Umbilical cord (tissue), 2 donors: ENCODE data around the gene MED8. TPM values are rescaled to one million over a fixed set of nuclear protein-coding genes. Genes with fewer than 3 reads are reported as not detected.
A peak's percentile ranks its signal among the peaks of the same experiment; 100 is the strongest.

Source experiments
- DNase-seq: peaks from one replicate; pipeline ENCODE4 v3.0.0-alpha.2; 2015; ENCODE audit warnings: low spot score
- total RNA-seq: library from RNA; depleted of rRNA; stranded (reverse); fragments of >200 nt; gene quantifications from one replicate; pipeline ENCODE4 v1.2.3, GENCODE V29; 2014; ENCODE audit warnings: low replicate concordance; ENCODE audit not compliant: insufficient read depth

MED8 gene
- total RNA-seq, 1 donor from 2014 or later, result 33.0 TPM

- no peak for DNase-seq
These were observed 29.9 kb downstream of the MED8 start for GRCh38 chr1:43359696-43360095.

DNA sequence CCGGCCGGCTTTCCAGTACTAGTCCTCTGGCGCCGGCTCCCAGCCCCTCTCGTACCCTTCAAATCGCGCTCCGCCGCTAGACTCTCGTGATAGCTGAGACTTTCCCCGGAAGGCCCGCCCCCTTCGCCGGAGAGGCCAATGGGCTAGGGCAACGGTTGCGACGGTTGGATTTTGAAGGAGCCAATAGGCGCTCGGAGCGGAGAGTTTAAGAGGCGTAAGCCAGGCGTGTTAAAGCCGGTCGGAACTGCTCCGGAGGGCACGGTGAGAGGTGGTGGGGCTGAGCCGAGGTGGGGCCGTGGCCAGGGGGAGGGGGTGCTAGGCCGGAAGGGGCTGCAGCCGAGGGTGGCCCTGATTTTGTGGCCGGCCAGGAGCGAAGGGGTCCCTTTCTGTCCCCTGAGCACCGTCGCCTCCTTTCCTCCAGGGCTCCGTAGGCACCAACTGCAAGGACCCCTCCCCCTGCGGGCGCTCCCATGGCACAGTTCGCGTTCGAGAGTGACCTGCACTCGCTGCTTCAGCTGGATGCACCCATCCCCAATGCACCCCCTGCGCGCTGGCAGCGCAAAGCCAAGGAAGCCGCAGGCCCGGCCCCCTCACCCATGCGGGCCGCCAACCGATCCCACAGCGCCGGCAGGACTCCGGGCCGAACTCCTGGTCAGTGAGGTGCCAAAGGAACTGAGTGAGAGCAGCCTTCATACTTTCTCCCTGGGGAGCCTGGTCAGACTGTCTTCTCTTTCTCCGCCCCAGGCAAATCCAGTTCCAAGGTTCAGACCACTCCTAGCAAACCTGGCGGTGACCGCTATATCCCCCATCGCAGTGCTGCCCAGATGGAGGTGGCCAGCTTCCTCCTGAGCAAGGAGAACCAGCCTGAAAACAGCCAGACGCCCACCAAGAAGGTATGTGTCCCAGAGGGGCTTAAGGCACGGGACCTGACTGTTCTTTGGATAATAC is 30.6 kb downstream of the MED8 start, which contains the start of gene CDC20:
Gene CDC20, plus strand, starts transcription at position 236 of the 948 bp plus-strand sequence. Its CDS starts 235 bp downstream, at position 471.
- DNase-seq, result peak; percentile 99

- no peak for DNase-seq
These were observed 31.4 kb downstream of the MED8 start for GRCh38 chr1:43358121-43358745.

DNA sequence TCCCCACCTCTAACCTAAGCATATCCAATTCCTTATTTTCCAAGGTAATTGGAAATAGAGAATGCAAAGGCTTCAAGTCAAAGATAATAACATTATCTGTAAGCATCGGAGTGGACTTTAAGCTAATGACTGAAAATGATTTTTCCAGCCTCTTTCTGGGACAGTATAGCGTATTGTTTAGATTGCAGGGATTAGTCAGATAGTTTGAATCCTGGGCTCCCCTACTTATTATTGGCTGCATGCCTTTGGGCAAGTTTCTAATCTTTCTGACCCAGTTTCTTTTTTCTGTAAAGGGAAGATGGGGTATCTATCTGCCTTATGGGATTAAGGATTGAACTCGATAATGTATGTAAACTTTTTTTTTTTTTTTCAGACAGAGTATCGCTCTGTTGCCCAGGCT is 32.3 kb downstream of the MED8 start:
- DNase-seq, result no peak

- DNase-seq, result no peak
These were observed 34.7 kb downstream of the MED8 start for GRCh38 chr1:43354936-43355335.

DNA sequence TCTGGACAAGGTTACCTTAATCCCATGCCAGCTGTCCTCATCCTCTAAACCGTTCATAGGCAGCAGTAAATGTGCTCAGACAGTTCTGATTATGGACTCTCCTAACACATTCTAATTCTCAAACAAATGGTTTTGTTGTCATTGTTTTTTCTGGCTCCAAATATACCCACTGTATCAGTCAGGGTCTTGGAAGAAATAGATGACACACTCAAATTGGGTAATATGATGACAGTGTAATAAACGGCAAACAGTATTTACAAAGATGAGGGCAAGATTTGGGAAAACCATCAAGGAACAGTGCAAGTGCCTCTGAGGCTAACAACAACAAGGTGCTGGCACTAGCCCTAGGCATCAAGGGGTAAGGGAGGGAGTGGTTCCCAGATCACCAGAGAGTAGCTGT is 35.1 kb downstream of the MED8 start:
- no peak for DNase-seq

- DNase-seq, result no peak
These were observed 36.7 kb downstream of the MED8 start for GRCh38 chr1:43352881-43353280.

- no peak for DNase-seq
These were observed 37.3 kb downstream of the MED8 start for GRCh38 chr1:43352351-43352705.

- DNase-seq, result no peak
These were observed 37.9 kb downstream of the MED8 start for GRCh38 chr1:43351421-43352350.

GRCh38 chr1:43350976-43351375 is 38.6 kb downstream of the MED8 start:
- no peak for DNase-seq

- DNase-seq, result peak; percentile 79
These were observed 39.9 kb downstream of the MED8 start for GRCh38 chr1:43349594-43350306.

DNA sequence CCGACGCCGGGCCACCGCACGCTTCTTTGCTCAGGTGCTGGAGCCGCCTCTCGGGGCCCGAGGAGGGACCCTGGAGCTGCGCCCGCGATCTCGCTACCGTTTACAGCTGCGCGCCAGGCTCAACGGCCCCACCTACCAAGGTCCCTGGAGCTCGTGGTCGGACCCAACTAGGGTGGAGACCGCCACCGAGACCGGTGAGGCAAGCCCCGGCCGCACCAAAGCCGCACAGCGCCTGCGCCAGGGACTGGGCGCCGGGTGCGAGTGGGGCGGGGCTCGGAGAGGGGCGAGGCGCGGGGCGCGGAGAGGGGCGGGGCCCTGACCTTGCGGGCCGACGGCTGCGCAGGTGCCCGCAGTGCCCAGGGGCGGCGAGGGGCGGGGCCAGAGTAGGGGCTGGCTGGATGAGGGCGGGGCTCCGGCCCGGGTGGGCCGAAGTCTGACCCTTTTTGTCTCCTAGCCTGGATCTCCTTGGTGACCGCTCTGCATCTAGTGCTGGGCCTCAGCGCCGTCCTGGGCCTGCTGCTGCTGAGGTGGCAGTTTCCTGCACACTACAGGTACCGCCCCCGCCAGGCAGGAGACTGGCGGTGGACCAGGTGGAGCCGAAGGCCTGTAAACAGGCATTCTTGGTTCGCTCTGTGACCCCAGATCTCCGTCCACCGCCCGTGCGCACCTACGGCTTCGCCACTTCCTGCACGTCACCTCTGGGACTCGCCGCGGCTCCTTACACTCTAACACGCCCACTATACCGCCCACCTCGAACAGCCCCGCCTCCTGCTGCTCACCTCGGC is 40.6 kb downstream of the MED8 start:
- peak; percentile 79 for DNase-seq

- no peak for DNase-seq
These were observed 41.2 kb downstream of the MED8 start for GRCh38 chr1:43348343-43348808.

GRCh38 chr1:43346636-43347035 is 43.0 kb downstream of the MED8 start:
- DNase-seq, result no peak

DNA sequence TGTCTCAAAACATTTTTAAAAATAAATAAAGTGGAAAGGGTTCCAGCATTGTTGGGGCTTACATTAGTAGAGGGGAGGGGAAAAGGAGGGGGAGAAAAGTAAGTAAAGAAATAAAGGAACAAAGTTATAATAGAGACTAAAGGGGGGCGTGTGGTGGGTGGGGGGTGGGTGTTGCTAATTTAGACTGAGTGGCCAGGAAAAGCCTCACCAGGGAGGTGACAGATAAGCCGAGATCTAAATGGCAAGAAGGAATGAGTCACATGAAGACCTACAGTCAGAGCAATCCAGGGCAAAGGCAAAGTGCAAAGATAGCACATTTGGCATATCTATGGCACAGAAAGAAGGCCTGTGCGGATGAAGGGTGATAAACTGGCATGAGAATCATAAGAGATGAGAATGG is 44.5 kb downstream of the MED8 start:
- DNase-seq, result no peak

DNA sequence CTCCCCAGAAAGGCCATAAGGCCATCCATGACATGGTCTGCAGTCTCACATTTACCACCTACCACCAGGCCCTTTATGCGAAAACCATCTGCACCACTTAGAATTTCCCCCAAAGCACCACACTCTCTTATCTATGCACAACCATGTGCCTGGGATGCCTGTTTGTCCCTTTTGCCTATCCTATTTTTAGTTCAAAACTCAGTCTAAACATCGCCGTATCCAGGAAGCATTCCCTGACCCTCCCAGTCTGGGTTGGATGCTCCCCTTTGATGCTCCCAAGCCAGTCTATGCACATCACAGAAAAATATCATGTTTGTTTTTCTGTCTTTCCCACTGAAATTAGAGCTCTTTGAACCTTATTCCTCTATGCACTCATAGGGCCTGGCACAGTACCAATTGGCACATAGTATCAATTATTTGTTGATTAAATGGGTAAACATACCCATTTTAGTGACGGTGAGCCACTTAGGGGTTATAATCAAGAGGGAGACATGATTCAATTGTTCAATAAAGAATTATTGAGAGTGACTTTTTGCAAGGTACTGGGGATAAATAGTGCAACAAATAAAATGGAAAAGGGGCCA is 45.2 kb downstream of the MED8 start:
- no peak for DNase-seq

DNA sequence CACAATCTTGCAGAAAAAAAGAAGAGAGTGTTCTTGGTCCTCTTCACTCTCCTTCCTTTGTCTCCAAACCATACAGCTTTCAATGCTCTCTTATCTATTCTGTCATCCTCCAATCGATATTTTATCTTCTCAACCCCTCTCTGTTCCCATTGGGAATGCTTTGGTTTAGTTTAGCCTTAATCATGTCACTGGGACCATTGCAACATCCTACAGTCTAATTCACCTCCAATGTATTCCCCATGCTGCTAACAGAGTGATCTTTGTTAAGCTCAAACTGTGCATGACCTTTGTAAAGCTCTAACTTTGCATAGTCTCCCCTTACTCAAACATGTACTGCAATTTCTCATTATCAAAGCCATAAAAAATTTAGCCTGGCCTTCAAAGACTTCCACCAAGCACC is 49.0 kb downstream of the MED8 start:
- no peak for DNase-seq

DNA sequence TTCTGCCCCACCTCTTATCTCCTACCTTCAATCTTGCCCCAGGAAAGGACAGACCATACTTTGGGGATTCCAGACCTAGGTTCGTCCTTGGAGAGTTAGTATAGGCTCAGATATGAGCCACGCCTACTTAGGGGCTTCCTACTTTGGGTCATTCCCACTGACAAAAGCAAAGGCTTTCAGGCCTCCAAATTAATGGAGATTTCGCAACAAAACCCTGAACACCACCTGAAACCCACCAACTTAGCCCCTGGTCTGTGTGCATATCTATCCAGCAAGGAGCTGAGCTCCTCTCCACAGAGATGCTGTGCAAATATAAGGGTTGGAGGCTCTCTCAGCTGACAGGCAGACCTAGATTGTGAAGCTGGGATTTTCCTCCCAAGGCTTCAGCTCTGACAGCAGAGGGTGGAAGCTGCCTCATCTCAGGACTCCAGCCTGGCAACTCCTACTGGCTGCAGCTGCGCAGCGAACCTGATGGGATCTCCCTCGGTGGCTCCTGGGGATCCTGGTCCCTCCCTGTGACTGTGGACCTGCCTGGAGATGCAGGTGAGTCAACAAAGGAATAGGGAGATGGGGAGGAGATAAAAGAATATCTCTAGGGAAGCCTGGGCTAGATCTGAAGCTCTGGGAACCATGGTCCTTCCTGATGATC is 49.9 kb downstream of the MED8 start:
- DNase-seq, result no peak

DNA sequence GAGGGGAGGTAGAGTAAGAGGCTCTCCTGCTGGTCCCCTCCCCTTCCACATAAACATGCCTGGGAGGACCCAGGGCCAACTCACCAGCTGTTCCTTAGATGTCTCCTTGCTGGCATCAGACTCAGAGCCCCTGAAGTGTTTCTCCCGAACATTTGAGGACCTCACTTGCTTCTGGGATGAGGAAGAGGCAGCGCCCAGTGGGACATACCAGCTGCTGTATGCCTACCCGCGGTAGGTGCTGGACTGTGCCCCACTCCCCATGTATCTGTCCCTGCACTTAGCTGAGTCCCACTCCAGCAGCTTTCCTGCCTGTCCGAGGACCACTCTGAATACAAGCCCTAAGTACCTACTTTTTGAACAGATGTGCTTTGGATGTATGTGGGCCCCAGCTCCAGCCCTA is 51.6 kb downstream of the MED8 start:
- DNase-seq, result no peak
